ENCODE measurements around the gene ENTPD2.
"Not testable (repeated sequence)": the region's sequence is repeated elsewhere in the genome, so short reads cannot be mapped to it uniquely, and the experiment has no call there.

ENTPD2 gene

GRCh38 chr9:137014166-137014565 is 39.7 kb downstream of the ENTPD2 start:
- no peak for DNase-seq

- DNase-seq = no peak
Observed at GRCh38 chr9:137013571-137013940, 40.3 kb downstream of the ENTPD2 start.

DNA sequence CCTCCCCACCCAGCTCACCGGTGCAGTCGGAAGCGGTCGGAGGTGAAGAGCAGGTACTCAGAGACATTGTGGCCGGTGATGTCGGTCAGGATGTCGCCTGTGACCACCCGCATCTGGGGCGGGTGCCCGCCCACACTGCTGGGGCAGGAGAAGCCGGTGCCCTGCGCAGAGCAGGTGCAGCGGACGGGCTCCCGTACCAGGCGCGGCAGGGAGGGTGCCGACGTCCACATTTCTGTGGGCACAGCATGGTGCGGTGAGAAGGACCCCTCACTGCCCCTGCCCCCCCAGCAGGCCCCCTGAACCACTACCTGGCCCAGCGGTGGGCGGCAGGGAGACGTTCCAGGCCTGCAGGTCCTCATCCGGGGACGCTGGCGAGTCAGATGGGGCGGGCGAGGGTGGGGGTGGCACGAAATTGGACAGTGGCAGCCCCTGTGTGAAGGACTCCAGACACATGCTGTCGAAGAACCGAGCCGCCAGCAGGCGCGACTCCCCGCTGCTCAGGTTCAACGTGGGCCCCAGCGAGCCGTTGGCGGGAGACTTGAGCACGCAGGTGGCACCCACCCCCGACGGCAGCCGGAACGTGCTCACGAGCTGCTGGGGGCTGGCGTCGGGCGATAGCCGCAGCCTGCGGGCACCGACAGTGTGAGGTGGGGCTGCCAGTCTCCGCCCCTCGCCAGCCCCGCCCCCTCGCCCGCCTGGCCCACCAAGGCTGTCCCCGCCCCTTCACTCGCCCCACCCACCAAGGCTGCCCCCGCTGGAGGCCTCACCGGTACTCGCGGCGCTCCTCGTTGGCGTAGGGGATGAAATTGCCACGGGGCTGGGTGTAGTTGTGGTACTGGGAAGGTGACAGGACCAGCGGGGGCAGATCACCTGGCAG is 40.9 kb downstream of the ENTPD2 start:
- no peak for DNase-seq

DNA sequence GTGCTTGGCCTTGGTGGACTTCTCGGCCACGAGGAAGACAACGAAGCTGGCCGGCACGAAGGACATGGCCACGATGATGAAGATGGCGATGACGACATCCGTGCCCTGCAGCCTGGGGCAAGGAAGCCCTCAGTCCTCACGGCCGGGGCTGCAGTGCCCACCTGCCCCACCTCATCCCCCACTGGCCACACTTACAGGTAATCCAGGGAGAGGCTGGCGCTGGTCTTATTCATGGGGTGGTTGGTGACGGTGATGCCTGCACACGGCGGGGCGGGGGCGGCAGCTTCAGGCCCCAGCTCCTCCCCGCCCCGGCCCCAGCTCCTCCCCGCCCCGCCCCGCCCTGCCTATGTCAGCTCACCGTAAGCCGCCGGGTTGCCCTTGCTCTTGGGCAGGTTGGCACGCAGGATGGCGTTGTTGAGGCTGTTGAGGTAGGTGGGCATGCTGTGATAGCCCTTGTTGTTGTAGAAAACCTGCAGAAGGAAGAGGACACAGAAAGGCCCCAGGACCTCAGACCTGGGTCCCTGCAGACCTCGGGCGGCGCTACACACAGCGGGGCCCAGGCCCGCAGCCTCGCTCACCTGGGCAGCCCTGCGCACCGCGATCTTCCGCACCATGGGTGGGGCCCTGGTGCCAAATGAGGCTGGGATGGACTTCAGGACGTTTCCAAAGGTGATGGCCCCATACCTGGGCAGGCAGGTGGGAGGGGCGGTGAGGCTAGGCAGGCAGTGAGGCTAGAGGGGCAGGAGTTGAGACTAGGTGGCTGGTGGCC is 41.8 kb downstream of the ENTPD2 start:
- DNase-seq = no peak

DNA sequence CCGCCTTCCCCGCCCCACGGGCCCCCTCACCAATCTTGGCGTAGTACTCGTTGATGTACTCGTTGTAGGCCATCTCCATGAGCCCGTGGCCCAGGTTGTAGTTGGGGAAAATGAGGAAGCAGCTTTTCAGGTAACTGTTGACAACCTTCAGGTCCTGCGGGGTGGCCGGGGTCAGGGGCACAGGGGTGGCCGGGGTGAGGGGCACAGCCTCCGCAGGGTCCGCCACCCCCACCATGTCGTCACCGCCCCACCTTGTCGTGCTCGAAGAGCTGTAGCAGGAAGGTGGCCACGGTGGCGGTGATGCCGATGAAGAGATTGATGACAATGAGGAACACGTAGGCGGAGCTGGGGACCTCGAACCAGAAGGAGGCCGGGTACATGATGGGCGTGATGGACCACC is 42.7 kb downstream of the ENTPD2 start:
- DNase-seq = no peak

GRCh38 chr9:137009938-137010732 is 43.7 kb downstream of the ENTPD2 start:
- no peak for DNase-seq

DNA sequence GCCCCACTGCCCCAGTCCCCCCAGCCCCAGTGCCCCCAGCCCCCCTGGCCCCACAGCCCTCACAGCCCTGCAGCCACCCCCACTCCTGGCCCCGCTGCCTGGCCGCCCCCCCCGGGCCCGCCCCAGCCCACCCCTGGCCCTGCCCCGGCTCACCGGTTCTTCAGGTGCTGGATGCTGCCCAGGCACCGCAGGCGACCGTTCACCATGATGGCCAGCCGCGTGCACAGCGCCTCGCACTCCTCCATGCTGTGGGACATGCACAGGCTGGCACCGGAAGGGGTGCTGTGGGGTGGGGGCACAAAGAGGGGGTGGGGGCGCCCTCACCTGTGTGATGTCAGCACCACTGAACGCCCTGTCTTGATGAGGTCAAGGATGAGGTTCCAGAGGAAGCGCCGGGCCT is 44.6 kb downstream of the ENTPD2 start:
- no peak for DNase-seq

DNA sequence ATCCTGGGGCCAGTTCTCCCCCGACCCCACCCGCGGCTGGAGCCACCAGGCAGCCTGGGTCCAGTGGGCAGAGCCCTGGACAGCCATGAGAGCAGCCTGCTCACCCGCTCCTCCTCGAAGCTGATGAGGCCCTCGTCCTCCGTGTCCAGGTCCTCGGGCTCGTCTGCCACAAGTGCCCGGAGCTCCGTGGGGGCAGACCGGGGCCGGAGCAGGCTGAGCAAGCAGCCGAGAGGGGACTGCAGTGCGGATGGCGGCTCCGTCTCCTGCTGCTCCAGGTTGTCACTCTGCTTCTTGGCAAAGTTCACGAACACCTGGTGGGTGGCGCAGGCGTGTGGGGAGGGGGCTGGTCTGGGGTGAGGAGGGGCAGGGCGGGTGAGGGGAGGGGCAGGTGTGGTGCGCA is 45.5 kb downstream of the ENTPD2 start:
- DNase-seq = no peak

DNA sequence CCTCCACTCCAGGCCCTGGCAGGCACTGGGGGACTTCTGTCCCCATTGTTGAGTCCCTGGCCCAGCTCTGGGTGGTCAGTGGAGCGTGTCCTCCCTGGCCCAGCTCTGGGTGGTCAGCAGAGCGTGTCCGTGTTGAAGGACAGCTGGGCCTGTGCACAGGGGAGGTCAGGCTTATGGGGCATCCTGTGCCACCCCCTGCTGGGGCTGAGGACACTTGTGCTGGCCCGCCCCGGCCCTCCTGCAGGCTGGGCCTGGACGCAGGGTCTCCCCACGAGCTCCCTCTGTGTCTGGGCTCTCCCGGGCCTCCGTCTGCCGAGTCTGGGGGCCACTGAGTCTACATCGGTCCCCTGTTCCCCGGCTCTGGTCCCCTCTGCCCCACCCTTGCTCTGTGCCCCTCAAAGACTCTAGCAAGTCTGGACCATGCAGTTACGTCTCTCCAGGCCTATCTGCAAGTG is 46.0 kb downstream of the ENTPD2 start:
- no peak for DNase-seq

- DNase-seq = no peak
Observed at GRCh38 chr9:137007108-137007815, 46.6 kb downstream of the ENTPD2 start.

- DNase-seq = peak; percentile 23
Observed at GRCh38 chr9:137006116-137007003, 47.5 kb downstream of the ENTPD2 start.

GRCh38 chr9:137004285-137004684 is 49.6 kb downstream of the ENTPD2 start:
- DNase-seq = not testable (repeated sequence)

GRCh38 chr9:137002646-137003041 is 51.2 kb downstream of the ENTPD2 start:
- DNase-seq = no peak

- no peak for DNase-seq
Observed at GRCh38 chr9:137001857-137002645, 51.8 kb downstream of the ENTPD2 start.

DNA sequence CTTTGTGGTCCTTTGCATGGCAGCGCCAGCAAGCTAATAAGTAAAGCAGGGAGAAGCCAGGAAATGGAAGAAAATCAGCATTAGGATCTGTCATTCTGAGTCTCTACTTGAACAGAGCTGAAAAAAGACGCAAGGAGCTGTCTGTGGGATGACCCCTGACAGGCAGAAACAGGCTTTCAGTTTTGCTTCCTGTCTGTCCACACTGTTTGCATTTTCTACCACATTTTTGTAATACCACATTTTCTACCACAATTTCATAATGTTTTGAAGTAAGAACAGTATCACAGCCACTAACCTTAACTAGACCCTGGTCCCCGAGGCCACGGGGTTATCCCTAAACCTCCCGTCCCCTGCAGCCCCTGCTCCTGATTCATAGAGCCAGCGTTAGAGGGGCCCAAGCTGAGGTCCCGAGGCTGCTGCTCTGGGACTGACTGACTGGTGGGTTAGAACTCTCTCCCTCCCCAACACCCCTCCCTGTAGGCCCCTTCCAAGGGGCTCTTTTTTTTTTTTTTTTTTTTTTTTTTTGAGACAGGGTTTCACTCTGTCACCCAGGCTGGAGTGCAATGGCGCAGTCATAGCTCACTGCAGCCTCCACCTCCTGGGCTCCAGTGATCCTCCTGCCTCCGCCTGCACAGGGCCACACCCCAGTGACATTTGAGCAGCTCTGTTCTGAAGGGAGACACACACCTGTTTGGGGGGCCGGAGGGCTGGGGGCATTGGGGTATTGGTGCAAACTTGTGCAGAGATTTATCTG is 53.5 kb downstream of the ENTPD2 start:
- DNase-seq = peak; percentile 26

All from GDM1 (cell line).